Keratinocyte (primary cell): ENCODE data around the gene IPPK. TPM values are rescaled to one million over a fixed set of nuclear protein-coding genes. Genes with fewer than 3 reads are reported as not detected.

Experiments
- DNase-seq: peaks from one replicate; pipeline ENCODE4 v3.0.0-alpha.2; 2011; ENCODE audit warnings: low read depth, missing footprints, low spot score
- FAIRE-seq: peaks from 2 replicates; lab custom pipeline; 2011; peaks lifted over from hg19 to GRCh38; lab: Jason Lieb, UNC
- H2AFZ ChIP-seq: 2 replicates; pipeline ENCODE4 v1.6.0; 2012; ENCODE audit warnings: low read length, control low read depth, inconsistent platforms; ENCODE audit not compliant: control insufficient read depth
- H3K27ac ChIP-seq: 2 replicates; pipeline ENCODE4 v1.5.1; 2011; ENCODE audit warnings: low read length; ENCODE audit not compliant: control insufficient read depth, insufficient read depth
- H3K27me3 ChIP-seq: 3 replicates; pipeline ENCODE4 v1.6.0; 2011; ENCODE audit warnings: low read length; ENCODE audit not compliant: control insufficient read depth, insufficient read depth; ENCODE audit errors: extremely low read depth
- H3K36me3 ChIP-seq, 2 experiments: 2 replicates in 1 of 2; 3 replicates in 1 of 2; pipeline ENCODE4 v1.5.1; 2011; ENCODE audit warnings: low read length in 2 of 2, mild to moderate bottlenecking in 1 of 2; ENCODE audit not compliant: control insufficient read depth in 2 of 2, insufficient read depth in 2 of 2; ENCODE audit errors: extremely low read depth in 1 of 2
- H3K4me1 ChIP-seq: 3 replicates; pipeline ENCODE4 v1.5.1; 2011; ENCODE audit warnings: low read length; ENCODE audit not compliant: control insufficient read depth, insufficient read depth; ENCODE audit errors: extremely low read depth
- H3K4me2 ChIP-seq: 3 replicates; pipeline ENCODE4 v1.6.0; 2011; ENCODE audit warnings: low read depth, low read length; ENCODE audit not compliant: control insufficient read depth, insufficient read depth; ENCODE audit errors: extremely low read depth
- H3K4me3 ChIP-seq, 3 experiments: fragments of 200-600 bp in 1 of 3; sonication (generic) in 1 of 3; 2 replicates in 2 of 3; 3 replicates in 1 of 3; pipeline ENCODE4 v1.5.1; 2011 to 2016; ENCODE audit warnings: low read length in 3 of 3, mild to moderate bottlenecking in 3 of 3, control low read depth in 2 of 3, inconsistent platforms in 1 of 3, low read depth in 1 of 3, mixed read lengths in 1 of 3, mixed run types in 1 of 3, moderate library complexity in 1 of 3; ENCODE audit not compliant: control insufficient read depth in 2 of 3, insufficient read depth in 2 of 3; ENCODE audit errors: extremely low read depth in 1 of 3
- H3K79me2 ChIP-seq: 2 replicates; pipeline ENCODE4 v1.6.0; 2012; ENCODE audit warnings: low read length; ENCODE audit not compliant: control insufficient read depth, insufficient read depth
- H3K9ac ChIP-seq: 3 replicates; pipeline ENCODE4 v1.6.0; 2011; ENCODE audit warnings: low read length; ENCODE audit not compliant: control insufficient read depth, insufficient read depth; ENCODE audit errors: extremely low read depth
- H3K9me1 ChIP-seq: 3 replicates; pipeline ENCODE4 v1.6.0; 2011; ENCODE audit warnings: low read length; ENCODE audit not compliant: control insufficient read depth, insufficient read depth; ENCODE audit errors: extremely low read depth
- H3K9me3 ChIP-seq: 2 replicates; pipeline ENCODE4 v1.5.1; 2012; ENCODE audit warnings: low read depth, low read length; ENCODE audit not compliant: control insufficient read depth
- H4K20me1 ChIP-seq: 3 replicates; pipeline ENCODE4 v1.6.0; 2011; ENCODE audit warnings: low read length; ENCODE audit not compliant: control insufficient read depth, insufficient read depth; ENCODE audit errors: extremely low read depth
- EZH2 ChIP-seq: IDR thresholded peaks from one replicate; pipeline ENCODE4 v1.6.1; 2012; ENCODE audit warnings: inconsistent platforms, mild to moderate bottlenecking, low read length, moderate library complexity
- dilution Hi-C: fragments of 300-500 bp; cut with MboI; formaldehyde crosslinking; loops from one replicate; pipeline ENCODE4 v1.7.0; 2020; ENCODE audit warnings: low sequenced_read_pairs; ENCODE audit not compliant: extremely low pct_ligation_motif_present
- polyA plus RNA-seq, 5 experiments: library from polyadenylated mRNA; depleted of rRNA in 3 of 5; stranded (reverse) in 3 of 5; stranded (forward) in 1 of 5; unstranded in 1 of 5; fragments of >200 nt; gene quantifications; 1 replicate in 1 of 5; 2 replicates in 3 of 5; 3 replicates in 1 of 5; pipeline versions ENCODE4 v1.2.1 to v1.2.3, GENCODE V29; 2011 to 2012; ENCODE audit warnings: missing spikeins in 2 of 5, low read depth in 1 of 5, low replicate concordance in 1 of 5
- TF ChIP-seq, protein P1 (sequence below), 3 experiments: IDR thresholded peaks in 1 of 3; conservative IDR thresholded peaks in 1 of 3; optimal IDR thresholded peaks in 1 of 3; 2 replicates in 2 of 3; 3 replicates in 1 of 3; pipeline versions ENCODE3 to v1.5.1; 2011; ENCODE audit warnings: low read length in 3 of 3, mild to moderate bottlenecking in 3 of 3, moderate library complexity in 2 of 3, control low read depth in 1 of 3, inconsistent platforms in 1 of 3; ENCODE audit not compliant: insufficient read depth in 2 of 3; ENCODE audit errors: extremely low read depth in 1 of 3

The IPPK gene
- polyA plus RNA-seq, 1 donor (not counting 4 experiments of a cell fraction or from before 2014, with no cell fraction given): 32.4 TPM

DNA sequence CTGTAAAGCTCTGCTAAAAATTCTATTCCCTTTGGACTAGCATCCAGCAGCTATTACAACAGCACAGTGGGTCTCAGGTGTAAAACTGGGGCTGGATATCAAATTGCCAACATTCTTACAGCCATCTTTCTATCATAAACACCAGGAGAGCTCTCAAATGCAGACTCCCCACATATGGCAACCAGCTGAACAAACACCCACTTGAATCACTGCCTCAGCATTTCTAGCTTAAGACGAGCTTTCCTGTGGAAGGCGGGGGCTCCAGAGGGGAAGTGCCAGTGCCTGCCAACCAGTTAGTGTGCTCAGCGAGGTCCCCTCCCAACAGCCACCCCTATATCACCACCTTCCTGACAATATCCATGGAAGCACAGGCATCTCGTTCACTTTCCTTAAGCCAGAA is 62.2 kb downstream of the IPPK start:
- FAIRE-seq: no peak
- Histone ChIP-seq H3K27ac (no peak overlapping the region), H3K4me1 (peaks cover 14% of the 10 kb centered on the region), H4K20me1 (no peaks in the 10 kb centered on the region), H3K4me2 (no peak overlapping the region), H3K79me2 (no peaks in the 10 kb centered on the region), H2AFZ (no peak overlapping the region), H3K36me3 (peaks cover 0 to 5% of the 10 kb centered on the region in 2 experiments), H3K4me3 (no peak overlapping the region), H3K9me1 (no peaks in the 10 kb centered on the region), H3K9me3 (no peaks in the 10 kb centered on the region), H3K9ac (no peak overlapping the region), H3K27me3 (no peaks in the 10 kb centered on the region)
- dilution Hi-C loops: no loop called here
- DNase-seq: no peak
- TF ChIP-seq EZH2: no peak
- TF ChIP-seq, protein P1, sequence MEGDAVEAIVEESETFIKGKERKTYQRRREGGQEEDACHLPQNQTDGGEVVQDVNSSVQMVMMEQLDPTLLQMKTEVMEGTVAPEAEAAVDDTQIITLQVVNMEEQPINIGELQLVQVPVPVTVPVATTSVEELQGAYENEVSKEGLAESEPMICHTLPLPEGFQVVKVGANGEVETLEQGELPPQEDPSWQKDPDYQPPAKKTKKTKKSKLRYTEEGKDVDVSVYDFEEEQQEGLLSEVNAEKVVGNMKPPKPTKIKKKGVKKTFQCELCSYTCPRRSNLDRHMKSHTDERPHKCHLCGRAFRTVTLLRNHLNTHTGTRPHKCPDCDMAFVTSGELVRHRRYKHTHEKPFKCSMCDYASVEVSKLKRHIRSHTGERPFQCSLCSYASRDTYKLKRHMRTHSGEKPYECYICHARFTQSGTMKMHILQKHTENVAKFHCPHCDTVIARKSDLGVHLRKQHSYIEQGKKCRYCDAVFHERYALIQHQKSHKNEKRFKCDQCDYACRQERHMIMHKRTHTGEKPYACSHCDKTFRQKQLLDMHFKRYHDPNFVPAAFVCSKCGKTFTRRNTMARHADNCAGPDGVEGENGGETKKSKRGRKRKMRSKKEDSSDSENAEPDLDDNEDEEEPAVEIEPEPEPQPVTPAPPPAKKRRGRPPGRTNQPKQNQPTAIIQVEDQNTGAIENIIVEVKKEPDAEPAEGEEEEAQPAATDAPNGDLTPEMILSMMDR (optimal IDR thresholded peaks at IDR 0.05 in 1 of 3, IDR thresholded peaks at IDR 0.05 in 1 of 3, conservative IDR thresholded peaks at IDR 0.05 in 1 of 3; ENCODE audit: extremely low read depth in 1 of 3, insufficient read depth in 2 of 3, low read length in 3 of 3): no peak

DNA sequence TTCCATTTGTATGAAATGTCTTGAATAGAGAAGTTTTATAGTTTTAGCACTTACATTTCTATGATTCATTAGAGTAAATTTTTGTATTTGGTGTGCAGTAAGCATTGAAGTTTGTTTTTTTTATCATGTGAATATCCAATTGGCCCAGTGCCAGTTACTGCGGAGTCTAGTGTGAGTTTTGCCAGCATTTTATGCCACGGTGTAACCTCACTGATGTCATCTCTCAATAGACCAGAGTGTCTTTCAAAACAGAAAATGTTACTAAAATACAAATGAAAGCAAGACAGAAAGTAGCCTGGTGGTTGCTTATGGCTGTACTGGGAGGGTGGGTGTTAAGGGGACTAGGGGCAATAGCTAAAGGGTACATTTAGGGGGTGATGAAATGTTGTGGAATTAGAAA is 62.8 kb downstream of the IPPK start:
- H3K9me3 ChIP-seq: no peaks in the 10 kb centered on the region
- no peaks in the 10 kb centered on the region for H3K79me2 ChIP-seq
- no peak for TF ChIP-seq EZH2
- TF ChIP-seq, protein P1 (optimal IDR thresholded peaks at IDR 0.05 in 1 of 3, IDR thresholded peaks at IDR 0.05 in 1 of 3, conservative IDR thresholded peaks at IDR 0.05 in 1 of 3; ENCODE audit: extremely low read depth in 1 of 3, insufficient read depth in 2 of 3, low read length in 3 of 3): no peak
- H3K4me1 ChIP-seq: peaks cover 7% of the 10 kb centered on the region
- H3K9ac ChIP-seq: no peak overlapping the region
- H3K4me3 ChIP-seq: no peak overlapping the region
- no peak overlapping the region for H2AFZ ChIP-seq
- H3K36me3 ChIP-seq: peaks cover 0 to 5% of the 10 kb centered on the region in 2 experiments
- dilution Hi-C loops: no loop called here
- DNase-seq (no peak), FAIRE-seq (no peak)
- no peak overlapping the region for H3K27ac ChIP-seq
- no peaks in the 10 kb centered on the region for H3K9me1 ChIP-seq
- no peak overlapping the region for H3K4me2 ChIP-seq
- no peaks in the 10 kb centered on the region for H3K27me3 ChIP-seq
- H4K20me1 ChIP-seq: no peaks in the 10 kb centered on the region
